ENCODE measurements around the gene CPED1. TPM values are rescaled to one million over a fixed set of nuclear protein-coding genes. Genes with fewer than 3 reads are reported as not detected.

The CPED1 gene
- total RNA-seq, 1 experiment from 2014 or later: 0.39 TPM

DNA sequence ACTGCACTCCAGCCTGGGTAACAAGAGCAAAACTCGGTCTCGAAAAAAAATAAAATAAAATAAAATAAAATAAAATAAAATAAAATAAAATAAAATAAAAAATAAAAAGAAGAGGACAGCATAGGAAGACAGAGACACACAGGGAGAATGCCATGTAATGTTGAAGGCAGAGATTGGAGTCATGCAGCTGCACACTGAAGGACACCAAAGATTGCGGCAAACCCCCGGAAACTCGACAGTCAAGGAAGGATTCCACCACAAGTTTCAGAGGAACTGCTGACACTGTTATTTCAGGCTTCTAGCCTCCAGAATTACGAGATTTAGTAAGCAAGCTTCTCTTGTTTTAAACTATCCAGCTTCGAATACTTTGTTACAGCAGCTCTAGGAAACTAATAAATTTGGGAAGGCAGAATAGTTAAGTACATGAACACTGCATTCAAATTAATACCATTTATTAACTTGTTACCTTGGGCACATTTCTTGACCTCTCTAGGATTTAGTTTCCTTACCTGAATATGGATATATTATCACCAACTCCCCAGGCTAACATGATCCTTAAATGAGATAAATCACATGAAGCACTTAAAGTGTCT lies 9.5 kb downstream of the CPED1 start:
- Histone ChIP-seq H3K27me3 (ENCODE audit: control insufficient read depth, insufficient read depth, low read length) (peaks cover 7% of the 10 kb centered on the region), H3K27ac (ENCODE audit: low read length) (no peak overlapping the region), H3K9me3 (ENCODE audit: control insufficient read depth, insufficient read depth, low read depth, low read length) (no peaks in the 10 kb centered on the region), H3K4me1 (ENCODE audit: control insufficient read depth, insufficient read depth, low read length) (no peaks in the 10 kb centered on the region), H3K36me3 (ENCODE audit: control insufficient read depth, insufficient read depth, low read length) (no peaks in the 10 kb centered on the region), H3K4me3 (ENCODE audit: low read depth in 2 of 2, low read length in 2 of 2) (no peak overlapping the region)
- TF ChIP-seq REST (IDR thresholded peaks at IDR 0.05; ENCODE audit: insufficient read depth in 1 of 2, low read depth in 2 of 2, low read length in 1 of 2): no peak
- DNase-seq (ENCODE audit: low read depth, low spot score): no peak
- intact Hi-C loops (cut with micrococcal nuclease; ENCODE audit: unreplicated experiment): no loop called here
- POLR2A ChIA-PET: no interaction called here
- BruUV-seq (replicated peaks): no TSS peak
- CTCF ChIA-PET: interaction anchor here (1.1 kb wide), 1 partner anchor 10 kb away, joined by 3 read pairs; no protein-coding TSS in a partner anchor
- no peak for ATAC-seq
- in situ Hi-C loops (cut with HindIII; ENCODE audit: low pct_unique_long_range_greater_than_20kb, low sequenced_read_pairs): no loop called here

DNA sequence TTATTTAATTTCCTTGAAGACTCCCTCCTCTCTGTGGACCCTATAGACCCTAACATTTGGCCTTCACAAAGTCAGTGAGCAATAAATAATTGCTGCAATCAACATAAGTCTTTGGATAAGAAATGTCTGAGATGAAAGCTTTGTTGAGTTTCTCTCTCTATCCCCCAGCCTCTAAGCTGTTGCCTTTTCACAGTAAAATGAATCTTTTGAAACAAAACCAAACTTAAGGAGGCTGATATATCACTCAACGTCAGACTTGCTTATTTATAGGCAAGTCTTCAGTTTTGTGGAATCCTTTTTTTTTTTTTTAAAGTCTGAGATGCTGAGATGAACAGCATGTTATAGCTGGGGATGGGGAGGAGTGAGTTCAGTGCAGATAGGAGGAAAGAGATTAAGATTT lies 10.0 kb downstream of the CPED1 start:
- no peaks in the 10 kb centered on the region for H3K9me3 ChIP-seq (ENCODE audit: control insufficient read depth, insufficient read depth, low read depth, low read length)
- TF ChIP-seq TCF7L2 (IDR thresholded peaks at IDR 0.05; ENCODE audit: low read depth, low read length): no peak
- no peak for TF ChIP-seq SIN3A (IDR thresholded peaks at IDR 0.05; ENCODE audit: borderline replicate concordance, insufficient read depth, low read depth, low read length)
- TF ChIP-seq REST (IDR thresholded peaks at IDR 0.05; ENCODE audit: insufficient read depth in 1 of 2, low read depth in 2 of 2, low read length in 1 of 2): no peak
- TF ChIP-seq POLR2AphosphoS5 (IDR thresholded peaks at IDR 0.05; ENCODE audit: low read depth, low read length): no peak
- TF ChIP-seq, protein P1, sequence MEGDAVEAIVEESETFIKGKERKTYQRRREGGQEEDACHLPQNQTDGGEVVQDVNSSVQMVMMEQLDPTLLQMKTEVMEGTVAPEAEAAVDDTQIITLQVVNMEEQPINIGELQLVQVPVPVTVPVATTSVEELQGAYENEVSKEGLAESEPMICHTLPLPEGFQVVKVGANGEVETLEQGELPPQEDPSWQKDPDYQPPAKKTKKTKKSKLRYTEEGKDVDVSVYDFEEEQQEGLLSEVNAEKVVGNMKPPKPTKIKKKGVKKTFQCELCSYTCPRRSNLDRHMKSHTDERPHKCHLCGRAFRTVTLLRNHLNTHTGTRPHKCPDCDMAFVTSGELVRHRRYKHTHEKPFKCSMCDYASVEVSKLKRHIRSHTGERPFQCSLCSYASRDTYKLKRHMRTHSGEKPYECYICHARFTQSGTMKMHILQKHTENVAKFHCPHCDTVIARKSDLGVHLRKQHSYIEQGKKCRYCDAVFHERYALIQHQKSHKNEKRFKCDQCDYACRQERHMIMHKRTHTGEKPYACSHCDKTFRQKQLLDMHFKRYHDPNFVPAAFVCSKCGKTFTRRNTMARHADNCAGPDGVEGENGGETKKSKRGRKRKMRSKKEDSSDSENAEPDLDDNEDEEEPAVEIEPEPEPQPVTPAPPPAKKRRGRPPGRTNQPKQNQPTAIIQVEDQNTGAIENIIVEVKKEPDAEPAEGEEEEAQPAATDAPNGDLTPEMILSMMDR (IDR thresholded peaks at IDR 0.05): no peak
- no peak overlapping the region for H3K4me3 ChIP-seq (ENCODE audit: low read depth in 2 of 2, low read length in 2 of 2)
- intact Hi-C loops (cut with micrococcal nuclease; ENCODE audit: unreplicated experiment) (no loop called here), in situ Hi-C loops (cut with HindIII; ENCODE audit: low pct_unique_long_range_greater_than_20kb, low sequenced_read_pairs) (no loop called here)
- DNase-seq (ENCODE audit: low read depth, low spot score) (no peak), ATAC-seq (no peak)
- peaks cover 11% of the 10 kb centered on the region for H3K27me3 ChIP-seq (ENCODE audit: control insufficient read depth, insufficient read depth, low read length)
- POLR2A ChIA-PET: no interaction called here
- no peaks in the 10 kb centered on the region for H3K36me3 ChIP-seq (ENCODE audit: control insufficient read depth, insufficient read depth, low read length)
- no peaks in the 10 kb centered on the region for H3K4me1 ChIP-seq (ENCODE audit: control insufficient read depth, insufficient read depth, low read length)
- H3K27ac ChIP-seq (ENCODE audit: low read length): no peak overlapping the region
- no TSS peak for BruUV-seq (replicated peaks)
- CTCF ChIA-PET: interaction anchor here (1.1 kb wide), 1 partner anchor 11 kb away, joined by 3 read pairs; no protein-coding TSS in a partner anchor
